ENCODE measurements around the gene CENPP. TPM values are rescaled to one million over a fixed set of nuclear protein-coding genes. Genes with fewer than 3 reads are reported as not detected.

Gene CENPP
- total RNA-seq, 2 donors from 2014 or later, result 3.1 to 11.0 TPM

DNA sequence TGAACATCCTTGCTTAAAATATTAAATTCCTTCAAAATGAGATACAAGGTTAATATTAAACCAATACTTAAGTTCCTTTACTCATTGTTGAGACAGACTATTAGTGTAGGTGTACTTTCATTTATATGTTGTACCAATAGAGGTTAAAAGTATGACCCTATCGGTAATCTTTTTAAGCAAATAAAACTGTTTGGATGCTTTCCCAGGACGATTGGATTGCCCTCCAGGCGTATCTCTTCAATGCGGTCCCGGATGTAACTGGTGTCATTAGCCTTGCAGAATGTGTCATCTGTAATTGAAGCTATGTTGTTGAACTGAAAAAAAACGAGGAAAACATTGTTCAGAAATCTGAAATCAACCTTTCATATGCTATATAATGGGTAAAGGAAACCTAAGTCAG, 59.7 kb downstream of the CENPP start:
- H3K27ac ChIP-seq, result no peak overlapping the region
- TF ChIP-seq CTCF (IDR thresholded peaks at IDR 0.05), result no peak
- no peaks in the 10 kb centered on the region for H3K27me3 ChIP-seq
- H3K9ac ChIP-seq (ENCODE audit: low read depth in 2 of 2, low read length in 2 of 2), result no peak overlapping the region
- no peaks in the 10 kb centered on the region for H3K9me3 ChIP-seq
- no peaks in the 10 kb centered on the region for H3K4me1 ChIP-seq
- no peaks in the 10 kb centered on the region for H3K36me3 ChIP-seq
- no peak for DNase-seq
- intact Hi-C loops (cut with DNase I), result no loop called here
- H3K4me3 ChIP-seq, result no peak overlapping the region

GRCh38 chr9:92385953-92386352, 60.2 kb downstream of the CENPP start:
- no peak for DNase-seq
- H3K4me3 ChIP-seq, result no peak overlapping the region
- no peak for TF ChIP-seq CTCF (IDR thresholded peaks at IDR 0.05)
- H3K9me3 ChIP-seq, result no peaks in the 10 kb centered on the region
- no peak overlapping the region for H3K27ac ChIP-seq
- H3K4me1 ChIP-seq, result no peaks in the 10 kb centered on the region
- intact Hi-C loops (cut with DNase I), result no loop called here
- H3K27me3 ChIP-seq, result no peaks in the 10 kb centered on the region
- H3K9ac ChIP-seq (ENCODE audit: low read depth in 2 of 2, low read length in 2 of 2), result no peak overlapping the region
- no peaks in the 10 kb centered on the region for H3K36me3 ChIP-seq

DNA sequence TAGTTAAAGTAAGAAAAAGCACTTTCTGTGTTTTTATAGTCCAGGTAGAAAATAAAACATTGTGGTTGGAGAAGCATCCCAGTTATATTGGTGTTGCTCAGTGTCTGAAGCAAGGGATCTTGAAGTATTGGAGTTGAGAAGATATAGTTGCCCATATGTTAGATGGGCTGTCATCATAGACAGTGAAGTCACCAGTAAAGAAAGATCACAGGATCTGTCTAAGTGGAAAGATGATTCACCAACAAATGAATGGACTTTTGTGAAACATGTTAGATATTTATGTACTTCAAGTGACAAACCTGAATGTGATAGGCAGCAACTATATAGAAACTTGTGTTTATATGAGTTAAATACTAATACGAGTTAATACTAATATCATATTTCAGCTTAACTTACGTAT, 66.9 kb downstream of the CENPP start:
- H3K4me1 ChIP-seq, result no peaks in the 10 kb centered on the region
- H3K27ac ChIP-seq, result no peak overlapping the region
- no peak for TF ChIP-seq CTCF (IDR thresholded peaks at IDR 0.05)
- no peaks in the 10 kb centered on the region for H3K27me3 ChIP-seq
- no peak overlapping the region for H3K9ac ChIP-seq (ENCODE audit: low read depth in 2 of 2, low read length in 2 of 2)
- no peaks in the 10 kb centered on the region for H3K9me3 ChIP-seq
- no peaks in the 10 kb centered on the region for H3K36me3 ChIP-seq
- H3K4me3 ChIP-seq, result no peak overlapping the region
- intact Hi-C loops (cut with DNase I), result no loop called here
- DNase-seq, result no peak

GRCh38 chr9:92393686-92394085, 67.9 kb downstream of the CENPP start:
- H3K27ac ChIP-seq, result no peak overlapping the region
- no peaks in the 10 kb centered on the region for H3K9me3 ChIP-seq
- H3K4me3 ChIP-seq, result no peak overlapping the region
- H3K27me3 ChIP-seq, result no peaks in the 10 kb centered on the region
- H3K36me3 ChIP-seq, result no peaks in the 10 kb centered on the region
- no peak overlapping the region for H3K9ac ChIP-seq (ENCODE audit: low read depth in 2 of 2, low read length in 2 of 2)
- intact Hi-C loops (cut with DNase I), result no loop called here
- TF ChIP-seq CTCF (IDR thresholded peaks at IDR 0.05), result no peak
- no peaks in the 10 kb centered on the region for H3K4me1 ChIP-seq
- DNase-seq, result no peak

DNA sequence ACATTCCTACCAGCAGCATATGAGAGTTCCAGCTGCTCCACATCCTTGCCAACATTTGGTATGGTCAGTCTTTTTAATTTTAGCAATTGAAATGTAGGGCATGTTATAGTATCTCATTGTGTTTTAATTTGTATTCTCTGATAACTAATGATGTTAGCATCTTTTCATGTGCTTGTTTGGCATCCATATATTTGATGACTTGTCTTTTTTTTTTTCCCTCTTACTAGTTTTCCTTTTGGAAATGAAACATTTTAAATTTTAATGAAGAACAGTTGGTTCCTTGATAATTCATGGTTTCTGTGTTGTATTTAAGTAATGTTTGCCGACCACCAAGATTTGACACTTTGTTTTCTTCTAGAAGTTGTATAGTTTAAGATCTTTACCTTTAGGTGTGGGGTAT, 69.9 kb downstream of the CENPP start:
- Histone ChIP-seq H3K4me1 (no peaks in the 10 kb centered on the region), H3K27me3 (no peaks in the 10 kb centered on the region), H3K27ac (no peak overlapping the region), H3K36me3 (no peaks in the 10 kb centered on the region), H3K4me3 (no peak overlapping the region), H3K9me3 (no peaks in the 10 kb centered on the region), H3K9ac (ENCODE audit: low read depth in 2 of 2, low read length in 2 of 2) (no peak overlapping the region)
- intact Hi-C loops (cut with DNase I), result no loop called here
- DNase-seq, result no peak
- TF ChIP-seq CTCF (IDR thresholded peaks at IDR 0.05), result no peak

GRCh38 chr9:92397853-92398252, 72.1 kb downstream of the CENPP start:
- no peaks in the 10 kb centered on the region for H3K9me3 ChIP-seq
- H3K4me1 ChIP-seq, result no peaks in the 10 kb centered on the region
- no peak overlapping the region for H3K27ac ChIP-seq
- no peak for TF ChIP-seq CTCF (IDR thresholded peaks at IDR 0.05)
- no peak overlapping the region for H3K9ac ChIP-seq (ENCODE audit: low read depth in 2 of 2, low read length in 2 of 2)
- no peak for DNase-seq
- H3K36me3 ChIP-seq, result no peaks in the 10 kb centered on the region
- no peaks in the 10 kb centered on the region for H3K27me3 ChIP-seq
- no peak overlapping the region for H3K4me3 ChIP-seq
- intact Hi-C loops (cut with DNase I), result no loop called here
